GM21390 (cell line): Measurements from ENCODE around the gene ZFAND5.

Experiments
- ATAC-seq: cut with Tn5 transposase; IDR thresholded peaks from one replicate; pipeline ENCODE4 v1.9.1; 2021; ENCODE audit not compliant: unreplicated experiment

ZFAND5 gene

GRCh38 chr9:72326641-72327040, 38.4 kb downstream of the ZFAND5 start:
- ATAC-seq = no peak

DNA sequence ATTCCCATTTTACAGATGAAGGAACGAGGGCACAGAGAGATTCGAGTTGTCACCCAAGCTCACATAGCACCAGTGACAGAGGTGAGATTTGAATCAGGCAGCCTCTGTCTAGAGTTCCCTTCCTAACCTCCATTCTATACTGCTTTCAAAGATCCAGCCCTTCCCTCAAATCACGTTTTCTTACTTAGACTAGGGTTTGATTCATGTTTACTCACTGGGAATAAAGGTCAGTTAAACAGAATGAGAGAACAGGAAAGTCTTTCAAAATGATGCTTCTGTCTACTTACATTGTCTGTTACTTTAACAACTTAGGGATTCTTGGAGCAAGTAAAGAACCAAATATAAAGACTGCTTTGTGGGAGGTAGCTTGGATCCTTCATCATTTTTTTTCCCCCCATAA, 40.0 kb downstream of the ZFAND5 start:
- no peak for ATAC-seq

GRCh38 chr9:72322678-72323077, 42.3 kb downstream of the ZFAND5 start:
- no peak for ATAC-seq

- no peak for ATAC-seq
These were observed 42.7 kb downstream of the ZFAND5 start for GRCh38 chr9:72322259-72322658.

DNA sequence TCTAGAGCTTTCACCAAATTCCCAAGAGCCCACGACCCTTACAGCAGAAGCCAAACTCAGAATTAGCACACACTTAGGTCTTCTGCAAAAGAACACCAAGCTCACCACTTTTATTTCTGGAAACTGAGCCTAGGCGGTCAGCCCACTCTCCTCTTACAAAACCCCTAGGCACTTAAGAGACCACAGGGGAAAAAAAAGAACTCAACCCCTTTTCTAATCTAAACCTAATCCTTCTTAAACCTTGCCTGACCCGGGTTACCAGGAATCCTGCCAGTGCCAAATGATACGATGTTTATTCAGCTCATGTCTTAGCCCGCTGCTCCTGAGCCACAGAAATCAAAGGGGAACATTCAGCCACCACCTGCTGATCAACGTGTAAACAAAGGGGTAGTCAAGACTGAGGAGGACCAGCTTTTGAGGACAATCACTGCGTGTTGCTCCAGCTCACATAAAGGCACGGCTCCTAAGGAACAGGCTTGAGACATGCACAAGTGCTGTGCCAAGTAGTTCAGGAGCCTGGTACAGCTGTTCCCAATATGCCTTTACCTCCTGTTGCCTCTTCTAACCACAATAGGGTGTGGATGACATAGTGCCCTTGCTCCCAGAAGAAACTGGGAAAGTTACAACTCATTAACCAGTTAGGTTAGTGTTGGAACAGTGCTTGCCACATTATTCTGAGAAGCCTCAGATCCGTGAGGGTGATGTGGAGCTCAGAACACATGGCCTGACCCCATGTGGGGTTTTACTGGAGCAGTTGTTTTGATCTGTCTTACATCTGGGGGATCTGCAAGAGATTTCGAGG, 49.3 kb downstream of the ZFAND5 start:
- no peak for ATAC-seq

- no peak for ATAC-seq
These were observed 49.9 kb downstream of the ZFAND5 start for GRCh38 chr9:72315089-72315509.

- no peak for ATAC-seq
These were observed 51.5 kb downstream of the ZFAND5 start for GRCh38 chr9:72313507-72313906.

DNA sequence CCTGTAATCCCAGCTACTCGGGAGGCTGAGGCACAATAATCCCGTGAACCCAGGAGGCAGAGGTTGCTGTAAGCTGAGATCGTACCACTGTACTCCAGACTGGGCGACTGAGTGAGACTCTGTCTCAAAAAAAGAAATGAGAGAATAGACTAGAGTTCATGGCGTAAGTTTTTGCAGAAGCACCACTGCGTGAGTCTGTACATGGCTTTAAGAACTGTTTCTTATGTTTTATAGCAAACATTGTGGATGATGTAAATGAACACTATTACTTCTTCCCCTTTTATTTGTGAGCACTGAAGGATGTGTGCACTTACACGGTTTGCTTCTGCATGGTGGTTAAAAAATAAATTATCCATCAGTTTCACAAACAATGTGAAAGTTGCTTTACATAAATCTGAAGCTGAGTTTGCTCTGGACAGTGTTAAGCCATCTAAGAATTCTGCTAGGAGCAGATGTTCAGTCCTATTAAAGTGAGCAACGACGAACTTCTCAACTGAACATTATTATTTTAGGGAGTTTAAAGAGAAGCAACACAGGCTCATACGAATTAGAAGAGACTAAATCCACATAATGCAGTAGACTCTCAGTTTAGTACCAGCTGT, 52.5 kb downstream of the ZFAND5 start:
- ATAC-seq = no peak

GRCh38 chr9:72309364-72310133, 55.5 kb downstream of the ZFAND5 start:
- no peak for ATAC-seq

DNA sequence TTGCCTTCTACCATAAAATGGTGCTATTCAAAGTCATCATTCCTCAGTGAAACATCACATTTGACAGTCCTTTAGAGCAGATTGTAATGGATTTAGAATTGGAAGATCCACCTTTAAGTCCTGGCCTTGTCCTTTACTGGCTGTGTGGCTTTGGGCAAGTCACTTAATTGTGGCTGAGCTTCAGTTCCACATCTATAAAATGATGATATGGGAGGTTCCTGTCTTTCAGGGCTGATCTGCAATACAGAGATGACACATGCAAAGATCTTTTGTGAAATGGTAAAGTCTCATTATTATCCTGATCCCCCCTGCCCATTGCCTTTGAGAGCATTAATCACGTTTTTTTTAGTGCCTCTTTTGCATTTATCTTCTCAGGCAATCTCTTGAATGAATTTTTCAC, 58.2 kb downstream of the ZFAND5 start:
- ATAC-seq = no peak

- no peak for ATAC-seq
These were observed 59.3 kb downstream of the ZFAND5 start for GRCh38 chr9:72305707-72306106.

DNA sequence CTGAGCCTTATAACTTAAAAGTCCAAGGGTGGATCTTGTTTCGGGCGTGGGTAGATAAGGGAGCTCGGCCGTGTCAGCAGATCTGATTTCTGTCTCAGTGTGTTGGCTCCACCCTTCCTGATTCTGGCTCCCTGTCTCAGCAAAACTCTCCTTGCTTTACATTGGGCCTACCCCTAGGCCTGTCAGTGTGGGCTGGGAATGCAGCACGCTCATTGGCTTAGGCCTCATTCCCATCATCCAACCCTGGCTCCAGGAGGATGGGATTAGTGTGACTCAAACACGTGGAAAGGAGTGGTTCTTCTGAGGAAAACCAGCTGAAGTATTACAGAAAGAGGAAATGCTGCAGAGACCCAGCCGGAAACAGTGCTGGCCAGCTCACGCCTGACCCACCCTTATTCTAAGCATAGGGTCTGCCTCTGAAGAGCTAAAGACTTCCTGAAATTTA, 59.9 kb downstream of the ZFAND5 start:
- ATAC-seq = peak; percentile 65

DNA sequence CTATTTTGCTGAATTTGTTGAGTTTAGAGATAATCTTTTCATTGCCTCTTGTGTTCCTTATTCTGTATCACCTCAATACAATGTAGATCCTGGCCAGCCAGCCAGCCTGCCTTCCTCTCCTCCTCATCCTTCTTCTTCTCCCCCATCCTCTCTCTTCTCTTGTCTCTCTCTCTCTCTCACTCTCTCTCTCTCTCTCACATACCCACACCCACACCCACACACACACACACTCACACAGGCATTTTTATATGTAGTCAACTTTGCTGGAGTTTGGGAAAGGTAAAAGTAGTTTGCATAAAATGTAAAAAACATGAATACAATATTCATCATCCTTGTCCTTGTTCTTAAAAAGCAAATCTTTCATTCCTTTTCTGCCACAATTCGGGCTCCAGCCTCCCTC, 60.5 kb downstream of the ZFAND5 start:
- ATAC-seq = no peak
